Activated naive CD4-positive, alpha-beta T cell treated with anti-CD3 and anti-CD28 coated beads, Interleukin-2, amount 50 U/mL, for 24 hours (primary cell): ENCODE results near the gene PNMA8C.

ENCODE experiments used
- H3K27ac Mint-ChIP-seq: one replicate; pipeline ENCODE4 v1.8.0; 2021; ENCODE audit warnings: mild to moderate bottlenecking, mixed read lengths
- H3K27me3 Mint-ChIP-seq: one replicate; pipeline ENCODE4 v1.8.0; 2021; ENCODE audit warnings: mixed read lengths
- H3K36me3 Mint-ChIP-seq: one replicate; pipeline ENCODE4 v1.8.0; 2021; ENCODE audit warnings: mixed read lengths
- H3K4me1 Mint-ChIP-seq: one replicate; pipeline ENCODE4 v1.8.0; 2021; ENCODE audit warnings: mixed read lengths
- H3K4me3 Mint-ChIP-seq: one replicate; pipeline ENCODE4 v1.8.0; 2021; ENCODE audit warnings: mild to moderate bottlenecking, mixed read lengths
- H3K9me3 Mint-ChIP-seq: one replicate; pipeline ENCODE4 v1.8.0; 2021; ENCODE audit warnings: mixed read lengths

Gene PNMA8C

GRCh38 chr19:46428239-46429135, at the start of gene PNMA8C:
Gene PNMA8C, minus strand, starts transcription at chr19:46428936. Its CDS starts 577 bp downstream, at chr19:46428359.
- Mint-ChIP-seq H3K4me3 (peak within 1 kb of the TSS; percentile 83), H3K36me3 (no peaks in the 10 kb centered on the region), H3K27me3 (peaks cover 36% of the 10 kb centered on the region), H3K27ac (no peak within 1 kb of the TSS), H3K9me3 (no peaks in the 10 kb centered on the region), H3K4me1 (peaks cover 29% of the 10 kb centered on the region)

- Mint-ChIP-seq H3K4me3 (no peak overlapping the region), H3K4me1 (peaks cover 12% of the 10 kb centered on the region), H3K36me3 (no peaks in the 10 kb centered on the region), H3K9me3 (no peaks in the 10 kb centered on the region), H3K27ac (no peak overlapping the region), H3K27me3 (peaks cover 35% of the 10 kb centered on the region)
Measured at GRCh38 chr19:46475986-46476385, 47.2 kb upstream of the PNMA8C start.

- Mint-ChIP-seq H3K36me3 (no peaks in the 10 kb centered on the region), H3K27ac (no peak overlapping the region), H3K4me3 (no peak overlapping the region), H3K27me3 (peaks cover 35% of the 10 kb centered on the region), H3K9me3 (no peaks in the 10 kb centered on the region), H3K4me1 (peaks cover 12% of the 10 kb centered on the region)
Measured at GRCh38 chr19:46474211-46474610, 45.5 kb upstream of the PNMA8C start.

GRCh38 chr19:46472592-46472991, 43.9 kb upstream of the PNMA8C start:
- Mint-ChIP-seq H3K36me3 (no peaks in the 10 kb centered on the region), H3K27me3 (peaks cover 29% of the 10 kb centered on the region), H3K4me3 (no peak overlapping the region), H3K9me3 (no peaks in the 10 kb centered on the region), H3K4me1 (peaks cover 3% of the 10 kb centered on the region), H3K27ac (no peak overlapping the region)

GRCh38 chr19:46471811-46472543, 43.2 kb upstream of the PNMA8C start:
- Mint-ChIP-seq H3K9me3 (no peaks in the 10 kb centered on the region), H3K27ac (no peak overlapping the region), H3K36me3 (no peaks in the 10 kb centered on the region), H3K27me3 (peaks cover 29% of the 10 kb centered on the region), H3K4me3 (no peak overlapping the region), H3K4me1 (peaks cover 3% of the 10 kb centered on the region)

GRCh38 chr19:46471116-46471733, 42.5 kb upstream of the PNMA8C start, which contains the start of gene PNMA8A:
Gene PNMA8A, minus strand, starts transcription at chr19:46471563. Its CDS starts 528 bp downstream, at chr19:46471035.
- no peaks in the 10 kb centered on the region for H3K9me3 Mint-ChIP-seq
- no peak within 1 kb of the TSS for H3K27ac Mint-ChIP-seq
- peaks cover 29% of the 10 kb centered on the region for H3K27me3 Mint-ChIP-seq
- H3K4me1 Mint-ChIP-seq, result peaks cover 9% of the 10 kb centered on the region
- H3K36me3 Mint-ChIP-seq, result no peaks in the 10 kb centered on the region
- H3K4me3 Mint-ChIP-seq, result peak within 1 kb of the TSS; percentile 23

- Mint-ChIP-seq H3K4me1 (peaks cover 9% of the 10 kb centered on the region), H3K27ac (no peak overlapping the region), H3K9me3 (no peaks in the 10 kb centered on the region), H3K27me3 (peaks cover 29% of the 10 kb centered on the region), H3K36me3 (no peaks in the 10 kb centered on the region), H3K4me3 (no peak overlapping the region)
Measured at GRCh38 chr19:46470376-46470775, 41.6 kb upstream of the PNMA8C start.

GRCh38 chr19:46469541-46470185, 40.9 kb upstream of the PNMA8C start:
- no peak overlapping the region for H3K4me3 Mint-ChIP-seq
- H3K27me3 Mint-ChIP-seq, result peaks cover 27% of the 10 kb centered on the region
- H3K36me3 Mint-ChIP-seq, result no peaks in the 10 kb centered on the region
- peaks cover 9% of the 10 kb centered on the region for H3K4me1 Mint-ChIP-seq
- no peak overlapping the region for H3K27ac Mint-ChIP-seq
- H3K9me3 Mint-ChIP-seq, result no peaks in the 10 kb centered on the region

GRCh38 chr19:46466536-46467196, 37.9 kb upstream of the PNMA8C start:
- peaks cover 3% of the 10 kb centered on the region for H3K27me3 Mint-ChIP-seq
- H3K4me3 Mint-ChIP-seq, result no peak overlapping the region
- peaks cover 6% of the 10 kb centered on the region for H3K4me1 Mint-ChIP-seq
- H3K36me3 Mint-ChIP-seq, result no peaks in the 10 kb centered on the region
- peak overlapping the region; percentile 4 for H3K27ac Mint-ChIP-seq
- no peaks in the 10 kb centered on the region for H3K9me3 Mint-ChIP-seq

GRCh38 chr19:46463516-46463915, 34.8 kb upstream of the PNMA8C start:
- Mint-ChIP-seq H3K4me1 (peaks cover 6% of the 10 kb centered on the region), H3K36me3 (no peaks in the 10 kb centered on the region), H3K27ac (no peak overlapping the region), H3K27me3 (no peaks in the 10 kb centered on the region), H3K9me3 (no peaks in the 10 kb centered on the region), H3K4me3 (no peak overlapping the region)

- Mint-ChIP-seq H3K27me3 (peaks cover 3% of the 10 kb centered on the region), H3K4me3 (no peak overlapping the region), H3K36me3 (no peaks in the 10 kb centered on the region)
Measured at GRCh38 chr19:46461537-46461936, 32.8 kb upstream of the PNMA8C start.

GRCh38 chr19:46460981-46461380, 32.2 kb upstream of the PNMA8C start:
- Mint-ChIP-seq H3K27me3 (peaks cover 8% of the 10 kb centered on the region), H3K9me3 (no peaks in the 10 kb centered on the region), H3K36me3 (no peaks in the 10 kb centered on the region), H3K4me3 (no peak overlapping the region), H3K4me1 (no peaks in the 10 kb centered on the region), H3K27ac (no peak overlapping the region)

More at GRCh38 chr19:46461537-46461936, 32.8 kb upstream of the PNMA8C start:
- Mint-ChIP-seq H3K9me3 (no peaks in the 10 kb centered on the region), H3K27ac (no peak overlapping the region), H3K4me1 (peaks cover 3% of the 10 kb centered on the region)

GRCh38 chr19:46460055-46460454, 31.3 kb upstream of the PNMA8C start:
- no peak overlapping the region for H3K4me3 Mint-ChIP-seq
- H3K9me3 Mint-ChIP-seq, result no peaks in the 10 kb centered on the region
- peaks cover 8% of the 10 kb centered on the region for H3K27me3 Mint-ChIP-seq
- H3K4me1 Mint-ChIP-seq, result no peaks in the 10 kb centered on the region
- no peaks in the 10 kb centered on the region for H3K36me3 Mint-ChIP-seq
- no peak overlapping the region for H3K27ac Mint-ChIP-seq

GRCh38 chr19:46456930-46457329, 28.2 kb upstream of the PNMA8C start:
- Mint-ChIP-seq H3K27ac (no peak overlapping the region), H3K27me3 (peaks cover 8% of the 10 kb centered on the region), H3K9me3 (no peaks in the 10 kb centered on the region), H3K36me3 (no peaks in the 10 kb centered on the region), H3K4me3 (no peak overlapping the region), H3K4me1 (no peaks in the 10 kb centered on the region)

GRCh38 chr19:46454244-46454643, 25.5 kb upstream of the PNMA8C start:
- no peak overlapping the region for H3K27ac Mint-ChIP-seq
- peaks cover 4% of the 10 kb centered on the region for H3K9me3 Mint-ChIP-seq
- H3K4me3 Mint-ChIP-seq, result no peak overlapping the region
- H3K4me1 Mint-ChIP-seq, result no peaks in the 10 kb centered on the region
- peaks cover 8% of the 10 kb centered on the region for H3K27me3 Mint-ChIP-seq
- H3K36me3 Mint-ChIP-seq, result peaks cover 2% of the 10 kb centered on the region
